Stimulated activated CD4-positive, alpha-beta T cell treated with anti-CD3 and anti-CD28 coated beads, TNF-alpha, amount 100 ng/mL, for 4 hours (primary cell): ENCODE data around the gene LAMC3.
"Not testable (repeated sequence)": the region's sequence is repeated elsewhere in the genome, so short reads cannot be mapped to it uniquely, and the experiment has no call there.

Experiments
- DNase-seq, 3 experiments: peaks; one replicate each; pipeline ENCODE4 v3.0.0-alpha.2; 2020; ENCODE audit warnings: low read depth in 3 of 3

The LAMC3 gene

DNA sequence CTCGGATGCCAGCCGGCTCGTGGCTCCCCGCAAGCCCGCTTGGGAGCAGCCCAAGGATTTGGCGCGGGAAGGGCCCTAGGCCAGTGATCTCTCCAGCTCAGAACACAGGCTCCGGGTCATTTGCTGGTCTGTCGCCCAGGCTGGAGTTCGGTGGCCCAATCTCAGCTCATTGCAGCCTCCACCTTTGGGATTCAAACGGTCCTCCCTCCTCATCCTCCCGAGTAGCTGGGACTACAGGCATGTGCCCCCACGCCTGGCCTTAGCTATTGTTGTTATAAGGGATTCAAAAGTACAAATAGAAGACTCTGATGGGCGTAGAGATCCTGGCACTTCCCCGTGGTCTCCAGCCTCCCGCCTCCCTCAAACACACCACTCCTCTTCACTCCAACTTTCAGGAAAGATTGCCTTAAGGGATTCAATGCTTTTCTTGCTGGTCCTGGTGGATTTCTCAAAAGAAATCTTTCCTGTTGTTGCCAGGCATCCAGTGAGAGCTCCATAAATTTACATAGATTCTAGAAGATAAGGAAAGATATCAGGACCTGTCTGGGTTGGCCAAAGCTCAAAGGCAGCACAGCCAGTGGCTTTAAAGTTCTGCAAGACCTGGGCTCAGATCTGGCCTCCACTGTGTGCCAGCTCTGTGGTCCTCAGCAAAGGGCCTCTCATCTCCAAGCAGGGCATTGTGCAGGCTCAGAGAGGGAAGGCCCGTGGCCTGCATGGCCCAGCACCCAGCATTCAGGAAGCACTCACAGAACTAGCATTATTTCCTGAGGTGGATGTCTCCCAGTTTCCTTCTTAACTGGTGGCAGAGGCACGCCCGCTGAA, 88.4 kb downstream of the LAMC3 start:
- no peak for DNase-seq

GRCh38 chr9:131097948-131098278, 88.9 kb downstream of the LAMC3 start:
- DNase-seq, result no peak

- no peak for DNase-seq
These were observed 89.6 kb downstream of the LAMC3 start for GRCh38 chr9:131098391-131099101.

DNA sequence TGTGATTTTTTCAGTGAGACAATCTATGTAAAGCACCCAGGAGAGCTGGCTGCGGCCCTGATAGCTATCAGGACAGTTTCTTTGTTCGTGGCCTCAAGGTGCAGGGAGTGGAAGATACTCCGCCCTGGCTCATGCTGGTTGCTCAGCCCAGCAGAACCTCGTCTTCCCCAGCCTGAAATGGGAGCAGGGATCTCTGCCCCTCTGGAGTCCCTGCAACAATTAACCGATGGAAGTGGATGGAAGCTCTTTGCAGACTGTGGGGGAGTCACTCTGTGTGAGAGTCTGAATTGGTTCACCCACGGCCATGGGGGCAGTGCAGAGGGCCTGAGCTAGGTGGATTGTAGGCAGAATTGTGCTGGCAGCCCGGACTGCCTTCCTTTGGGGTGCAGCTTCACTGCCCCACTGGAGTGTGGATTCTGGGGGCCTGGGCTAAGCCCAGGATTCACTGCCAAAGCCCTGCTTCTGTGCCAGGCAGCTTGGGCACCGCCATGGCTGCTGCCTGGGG, 90.2 kb downstream of the LAMC3 start:
- no peak for DNase-seq

DNA sequence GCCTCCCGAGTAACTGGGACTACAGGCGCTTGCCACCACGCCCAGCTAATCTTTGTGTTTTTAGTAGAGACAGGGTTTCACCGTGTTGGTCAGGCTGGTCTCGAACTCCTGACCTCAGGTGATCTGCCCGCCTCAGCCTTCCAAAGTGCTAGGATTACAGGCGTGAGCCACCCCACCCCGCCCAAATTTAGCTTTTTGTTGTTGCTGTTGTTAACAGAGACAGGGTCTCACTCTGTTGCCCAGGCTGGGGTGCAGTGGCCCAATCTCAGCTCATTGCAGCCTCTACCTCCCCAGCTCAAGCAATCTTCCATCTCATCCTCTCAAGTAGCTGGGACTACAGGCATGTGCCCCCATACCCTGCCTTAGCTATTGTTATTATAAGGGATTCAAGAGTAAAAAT, 90.9 kb downstream of the LAMC3 start:
- DNase-seq, result not testable (repeated sequence)

DNA sequence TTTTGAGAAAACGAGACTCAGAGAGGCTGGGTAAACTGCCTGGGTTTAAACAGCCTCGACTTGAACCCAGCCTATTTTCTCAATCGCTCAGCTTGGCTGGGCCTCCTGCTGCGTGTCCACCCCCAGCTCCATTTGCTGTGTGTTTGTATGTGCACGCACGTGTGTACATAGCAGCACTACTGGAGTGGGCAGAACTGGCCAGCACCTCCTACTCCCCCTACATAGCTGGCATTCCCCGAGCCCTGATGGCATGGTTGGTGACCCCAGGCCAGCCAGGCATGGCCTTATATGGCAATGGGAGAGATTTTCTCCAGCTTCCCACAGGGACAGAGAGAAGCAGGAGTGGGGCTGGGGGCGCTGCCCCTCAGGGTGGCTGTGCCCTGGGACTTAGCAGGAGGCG, 91.5 kb downstream of the LAMC3 start:
- no peak for DNase-seq

DNA sequence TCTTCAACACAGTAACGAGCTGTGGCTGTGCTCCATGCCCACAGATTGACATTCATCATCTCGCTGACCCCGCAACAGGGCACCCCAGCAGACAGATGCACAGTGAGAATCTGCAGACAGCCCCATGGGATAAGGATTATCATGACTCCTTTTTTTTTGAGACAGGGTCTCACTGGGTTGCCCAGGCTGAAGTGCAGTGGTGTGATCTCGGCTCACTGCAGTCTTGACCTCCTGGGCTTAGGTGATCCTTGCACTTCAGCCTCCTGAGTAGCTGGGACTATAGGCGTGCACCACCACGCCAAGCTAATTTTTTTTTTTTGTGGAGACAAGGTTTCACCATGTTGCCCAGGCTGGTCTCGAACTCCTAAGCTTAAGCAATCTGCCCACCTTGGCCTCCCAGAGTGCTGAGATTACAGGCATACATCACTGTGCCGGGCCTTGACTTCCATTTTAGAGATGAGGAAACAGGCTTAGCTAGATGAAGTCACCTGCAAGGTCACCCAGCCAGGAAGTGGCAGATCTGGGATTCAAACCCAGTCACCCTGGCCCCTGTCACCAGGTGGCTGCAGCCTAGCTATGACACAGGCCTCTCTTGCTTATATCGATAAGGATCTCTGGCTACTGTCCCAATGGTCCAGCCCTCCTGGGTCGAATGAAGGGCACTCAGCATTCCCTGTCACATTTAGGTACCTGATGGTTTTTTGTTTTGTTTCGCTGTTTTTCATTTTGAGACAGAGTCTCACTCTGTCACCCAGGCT, 92.4 kb downstream of the LAMC3 start:
- DNase-seq, result no peak

DNA sequence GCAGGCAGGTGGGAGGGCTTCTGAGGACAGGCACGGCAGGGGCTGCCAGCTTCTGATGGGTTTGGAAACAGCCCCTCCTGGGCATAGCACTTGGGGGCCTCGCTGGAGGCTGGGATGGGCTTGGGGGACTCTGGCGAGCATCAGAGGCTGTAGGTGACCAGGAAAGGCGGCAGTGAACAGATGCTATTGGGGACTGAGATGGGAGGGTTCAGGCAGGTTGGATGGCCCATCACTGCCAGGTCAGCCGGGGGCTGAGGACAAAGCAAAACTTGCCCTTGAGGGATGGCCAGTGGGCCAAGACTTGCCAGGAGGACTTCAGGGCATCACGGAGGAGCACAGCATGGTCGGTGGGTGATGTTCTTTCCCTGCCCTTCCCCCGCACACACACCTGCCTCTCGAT, 94.0 kb downstream of the LAMC3 start:
- no peak for DNase-seq

- DNase-seq, result no peak
These were observed 94.6 kb downstream of the LAMC3 start for GRCh38 chr9:131103535-131103934.

- DNase-seq, result no peak
These were observed 95.2 kb downstream of the LAMC3 start for GRCh38 chr9:131104016-131104740.

GRCh38 chr9:131105952-131106351, 97.0 kb downstream of the LAMC3 start:
- no peak for DNase-seq

DNA sequence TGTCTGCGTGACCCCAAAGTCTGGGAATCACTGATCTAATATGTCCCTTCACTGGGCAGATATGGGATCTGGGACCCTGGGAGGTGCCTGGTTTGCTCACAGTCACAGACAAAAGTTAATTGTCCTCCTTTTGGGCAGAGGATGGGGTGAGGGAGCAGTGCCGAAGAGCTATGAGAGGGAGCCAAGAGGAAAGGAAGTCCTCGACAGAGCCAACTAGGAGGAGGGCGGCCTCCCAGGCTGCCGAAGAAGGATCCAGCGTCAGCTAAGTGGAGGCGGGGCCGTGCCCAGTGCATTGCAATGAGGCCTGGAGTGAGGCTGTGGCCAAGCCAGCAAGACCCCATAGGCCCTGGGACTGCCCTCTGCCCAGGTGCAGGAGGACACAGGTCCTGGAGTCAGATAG, 98.8 kb downstream of the LAMC3 start:
- DNase-seq, result no peak

DNA sequence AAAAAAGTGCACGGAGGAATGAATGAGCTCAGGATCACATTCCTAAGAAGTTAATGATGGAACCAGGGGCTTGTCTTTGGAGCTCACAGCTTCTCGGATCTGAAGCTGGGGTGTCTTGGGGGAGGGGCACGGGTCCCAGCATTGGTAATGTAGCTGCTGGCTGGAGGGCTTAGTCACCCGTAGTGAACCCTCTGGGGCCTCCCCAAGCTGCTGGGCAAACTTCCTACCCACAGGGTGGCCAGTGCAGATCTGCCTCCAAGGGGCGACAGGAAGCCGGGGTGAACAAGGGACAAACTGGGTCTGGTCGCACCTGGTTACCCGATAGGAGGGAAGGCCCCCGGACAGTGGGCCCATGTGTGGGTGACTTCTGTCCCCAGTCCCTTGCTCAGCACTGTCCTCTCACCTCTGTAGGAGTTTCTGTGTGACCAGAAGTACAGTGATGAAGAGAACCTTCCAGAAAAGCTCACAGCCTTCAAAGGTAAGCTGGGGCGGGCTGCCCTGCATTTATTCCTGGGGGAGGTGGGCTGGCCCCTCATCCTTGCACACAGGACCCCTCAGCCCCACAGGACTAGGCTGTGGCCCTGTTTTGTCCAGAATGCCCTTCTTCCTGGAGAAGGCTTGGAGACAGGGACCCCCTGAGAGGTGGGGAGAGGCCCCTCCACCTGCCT, 102.3 kb downstream of the LAMC3 start:
- no peak for DNase-seq

GRCh38 chr9:131111854-131112311, 102.9 kb downstream of the LAMC3 start:
- DNase-seq, result no peak

- DNase-seq, result no peak
These were observed 103.6 kb downstream of the LAMC3 start for GRCh38 chr9:131112374-131113154.

DNA sequence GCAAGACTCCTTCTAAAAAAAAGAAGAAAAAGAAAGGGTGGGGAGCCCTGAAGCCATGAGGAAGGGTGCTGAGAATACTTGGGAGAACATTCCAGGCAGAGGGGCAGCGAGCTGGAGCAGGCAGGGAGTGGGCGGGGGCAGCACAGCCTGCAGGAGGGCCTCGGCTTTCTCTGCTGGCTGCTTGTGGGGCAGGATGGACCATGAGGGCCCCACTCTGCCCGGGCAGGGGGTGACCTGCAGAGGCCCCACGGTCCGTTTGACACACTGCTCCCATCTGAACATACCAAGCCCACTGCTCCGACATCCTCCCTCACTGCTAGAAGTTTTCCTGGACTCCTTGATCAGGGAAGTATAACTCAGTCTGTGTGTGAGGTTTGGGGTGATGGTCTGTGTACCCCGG, 104.7 kb downstream of the LAMC3 start:
- DNase-seq, result no peak

- no peak for DNase-seq
These were observed 105.1 kb downstream of the LAMC3 start for GRCh38 chr9:131114084-131114535.

- DNase-seq, result not testable (repeated sequence)
These were observed 106.4 kb downstream of the LAMC3 start for GRCh38 chr9:131115360-131115742.

DNA sequence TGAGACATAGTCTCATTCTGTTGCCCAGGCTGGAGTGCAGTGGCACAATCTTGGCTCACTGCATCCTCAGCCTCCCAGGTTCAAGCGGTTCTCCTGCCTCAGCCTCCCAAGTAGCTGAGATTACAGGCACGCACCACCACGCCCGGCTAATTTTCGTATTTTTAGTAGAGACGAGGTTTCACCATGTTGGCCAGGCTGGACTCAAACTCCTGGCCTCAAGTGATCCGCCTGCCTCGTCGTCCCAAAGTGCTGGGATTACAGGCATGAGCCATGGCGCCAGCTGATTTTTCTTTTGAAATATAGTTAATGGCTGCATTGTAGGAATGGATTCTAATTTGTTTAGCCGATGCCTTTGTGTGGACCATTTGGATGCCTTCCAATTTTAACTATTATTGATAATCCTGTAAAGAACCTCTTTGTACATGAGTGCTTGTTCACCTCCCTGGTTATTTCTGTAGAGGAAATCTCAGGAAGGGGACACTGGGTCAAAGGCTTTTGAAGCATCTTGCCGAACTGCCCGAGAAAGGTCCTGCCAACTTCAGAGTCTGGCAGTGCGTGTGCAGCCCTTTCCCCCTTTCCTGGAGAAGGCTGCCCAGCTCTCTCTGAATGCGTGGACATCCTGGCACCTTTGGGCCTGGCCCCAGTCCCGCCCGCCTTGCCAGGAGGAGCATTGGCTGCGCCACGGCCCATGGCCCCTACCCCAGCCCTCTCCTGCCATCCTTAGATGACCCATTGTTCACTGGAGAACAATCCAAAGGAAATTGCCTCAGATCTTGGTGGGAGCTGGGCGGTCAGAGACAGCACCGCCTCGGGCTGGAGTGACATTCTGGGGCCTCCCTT, 107.5 kb downstream of the LAMC3 start:
- no peak for DNase-seq
